ENCODE data around the gene CNMD.

CNMD gene

GRCh38 chr13:52739468-52740071, at the start of gene CNMD:
Gene CNMD (minus strand): TSS chr13:52739820. CDS start chr13:52739701, 119 bp downstream.
- DNase-seq (ENCODE audit: low read depth, low spot score), result no peak

DNA sequence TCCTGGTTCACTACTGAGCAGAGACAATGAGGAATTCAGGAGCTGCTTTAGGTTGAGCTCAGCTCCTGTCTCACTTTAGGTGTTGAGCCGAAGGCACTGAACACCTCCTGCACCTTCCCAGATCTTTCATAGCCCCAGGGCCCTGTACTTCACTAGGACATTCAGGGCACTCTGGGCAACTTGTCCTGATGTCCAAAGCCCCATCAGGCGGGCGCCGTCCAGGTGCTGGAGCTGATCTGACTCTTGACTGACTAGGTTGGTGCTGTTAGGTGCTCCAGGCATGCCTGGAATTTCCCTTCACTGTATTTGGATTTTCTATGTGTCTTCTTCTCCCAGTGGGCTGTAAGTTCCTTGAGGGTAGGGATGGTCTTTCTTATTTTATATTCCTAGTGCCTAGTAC, 48.4 kb upstream of the CNMD start:
- no peak for DNase-seq (ENCODE audit: low read depth, low spot score)

GRCh38 chr13:52787235-52787634, 47.6 kb upstream of the CNMD start:
- no peak for DNase-seq (ENCODE audit: low read depth, low spot score)

GRCh38 chr13:52786766-52787165, 47.1 kb upstream of the CNMD start:
- DNase-seq (ENCODE audit: low read depth, low spot score), result no peak

GRCh38 chr13:52785739-52786138, 46.1 kb upstream of the CNMD start:
- no peak for DNase-seq (ENCODE audit: low read depth, low spot score)

- no peak for DNase-seq (ENCODE audit: low read depth, low spot score)
Observed at GRCh38 chr13:52784591-52785340, 45.1 kb upstream of the CNMD start.

DNA sequence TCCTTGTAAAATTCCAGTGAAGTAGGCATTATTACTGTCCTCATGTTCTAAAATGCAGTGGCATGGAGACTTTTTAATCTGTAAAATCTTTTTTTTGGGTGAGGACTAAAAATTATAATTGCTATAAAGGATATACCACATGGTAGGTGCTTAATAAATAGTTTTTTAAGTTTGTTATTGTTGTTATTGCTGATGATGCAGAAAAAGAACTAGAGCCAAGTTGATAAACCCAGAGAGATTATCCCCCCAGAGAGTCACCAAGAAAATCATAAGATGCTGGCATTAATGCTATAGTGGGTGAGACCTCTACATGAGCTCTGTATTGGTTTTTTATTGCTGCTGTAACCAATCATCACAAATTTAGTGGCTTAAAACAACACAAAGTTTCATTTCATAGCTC, 44.3 kb upstream of the CNMD start:
- DNase-seq (ENCODE audit: low read depth, low spot score), result no peak

- no peak for DNase-seq (ENCODE audit: low read depth, low spot score)
Observed at GRCh38 chr13:52782471-52783448, 43.1 kb upstream of the CNMD start.

GRCh38 chr13:52780611-52781010, 41.0 kb upstream of the CNMD start:
- DNase-seq (ENCODE audit: low read depth, low spot score), result no peak

GRCh38 chr13:52780092-52780491, 40.5 kb upstream of the CNMD start:
- no peak for DNase-seq (ENCODE audit: low read depth, low spot score)

GRCh38 chr13:52779103-52779502, 39.5 kb upstream of the CNMD start:
- DNase-seq (ENCODE audit: low read depth, low spot score), result no peak

- no peak for DNase-seq (ENCODE audit: low read depth, low spot score)
Observed at GRCh38 chr13:52776726-52777125, 37.1 kb upstream of the CNMD start.

- DNase-seq (ENCODE audit: low read depth, low spot score), result no peak
Observed at GRCh38 chr13:52775511-52775910, 35.9 kb upstream of the CNMD start.

DNA sequence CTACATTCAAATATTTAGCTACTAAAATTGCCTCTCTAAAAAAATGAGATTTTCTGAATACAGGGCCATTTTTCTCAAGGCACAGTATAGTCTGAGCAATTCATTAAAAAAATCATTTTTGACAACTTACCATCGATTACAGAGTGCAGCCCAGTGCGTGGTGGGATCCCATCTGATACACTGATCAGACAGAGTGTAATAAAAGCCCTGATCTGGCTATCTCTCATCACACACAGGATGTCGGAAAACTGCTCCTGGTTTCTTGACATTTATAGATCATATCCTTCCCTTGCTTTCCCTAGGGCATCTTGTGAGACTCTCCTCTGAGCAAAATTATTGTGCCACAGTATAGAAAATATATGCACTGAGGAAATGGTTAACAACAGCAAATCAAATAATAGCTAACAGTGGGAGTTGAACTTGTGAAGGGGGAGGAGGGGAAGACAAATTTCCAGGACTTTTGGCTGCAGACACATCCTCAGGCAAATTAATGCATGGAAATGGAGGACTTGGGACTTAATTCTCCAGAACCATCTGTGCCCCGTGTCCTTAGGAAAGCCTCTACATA, 28.4 kb upstream of the CNMD start:
- DNase-seq (ENCODE audit: low read depth, low spot score), result no peak

- DNase-seq (ENCODE audit: low read depth, low spot score), result no peak
Observed at GRCh38 chr13:52765611-52766390, 26.2 kb upstream of the CNMD start.

- no peak for DNase-seq (ENCODE audit: low read depth, low spot score)
Observed at GRCh38 chr13:52760077-52760476, 20.5 kb upstream of the CNMD start.

DNA sequence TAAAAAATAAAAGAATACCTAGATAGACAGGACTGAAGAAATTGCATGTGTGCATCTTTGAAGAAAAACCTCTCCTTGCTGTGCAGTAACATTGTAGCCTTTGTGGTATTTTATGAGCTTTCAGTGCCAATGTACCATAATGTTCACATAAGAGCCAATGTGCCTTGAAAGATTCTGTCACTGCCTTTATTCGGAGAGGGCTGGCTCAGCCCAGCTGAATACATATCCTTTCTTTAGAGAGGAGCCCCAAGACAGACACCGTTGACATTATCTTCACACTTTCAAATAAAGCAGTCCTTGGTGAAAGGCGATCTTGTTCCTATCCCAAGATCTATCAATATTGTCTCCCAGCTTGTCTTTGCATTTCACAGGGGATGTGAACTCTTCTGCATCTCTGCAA, 18.5 kb upstream of the CNMD start:
- no peak for DNase-seq (ENCODE audit: low read depth, low spot score)

- no peak for DNase-seq (ENCODE audit: low read depth, low spot score)
Observed at GRCh38 chr13:52751196-52751595, 11.6 kb upstream of the CNMD start.

DNA sequence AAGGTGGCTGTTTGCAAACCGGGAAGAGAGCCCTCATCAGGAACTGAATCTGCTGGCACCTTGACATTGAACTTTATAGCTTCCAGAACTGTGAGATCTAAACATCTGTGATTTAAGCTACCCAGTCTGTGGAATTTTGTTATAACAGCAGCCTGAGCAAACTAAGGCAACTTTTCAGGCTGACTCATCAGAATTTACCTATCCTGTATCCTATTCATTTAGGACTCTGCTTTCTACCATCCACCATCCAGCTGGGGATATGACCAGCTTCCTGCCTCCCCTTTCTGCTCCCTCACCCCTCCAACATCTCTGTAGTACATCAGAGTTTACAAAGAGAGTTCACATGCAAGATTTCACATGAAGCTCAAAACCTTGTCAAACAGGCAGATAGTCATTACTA, 11.1 kb upstream of the CNMD start:
- no peak for DNase-seq (ENCODE audit: low read depth, low spot score)

DNA sequence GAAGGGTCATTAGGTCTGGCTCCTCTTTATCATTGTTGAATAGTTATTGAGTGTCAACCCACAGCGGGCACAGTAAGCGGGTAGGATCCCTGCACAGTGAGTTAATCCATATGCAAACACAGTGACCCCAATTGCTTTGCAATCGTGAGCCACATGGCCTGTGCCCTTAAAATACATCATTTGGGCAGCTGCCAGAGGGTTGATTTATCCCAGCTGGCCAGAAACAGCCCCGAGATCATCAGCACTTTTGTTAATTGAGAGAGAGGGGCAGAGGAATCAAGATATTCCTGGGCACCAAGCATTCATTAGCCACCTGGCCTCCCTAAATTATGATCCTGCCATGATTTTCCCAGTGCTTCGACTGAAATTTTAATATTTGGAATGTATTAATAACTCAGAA, 9.8 kb upstream of the CNMD start:
- DNase-seq (ENCODE audit: low read depth, low spot score), result no peak

DNA sequence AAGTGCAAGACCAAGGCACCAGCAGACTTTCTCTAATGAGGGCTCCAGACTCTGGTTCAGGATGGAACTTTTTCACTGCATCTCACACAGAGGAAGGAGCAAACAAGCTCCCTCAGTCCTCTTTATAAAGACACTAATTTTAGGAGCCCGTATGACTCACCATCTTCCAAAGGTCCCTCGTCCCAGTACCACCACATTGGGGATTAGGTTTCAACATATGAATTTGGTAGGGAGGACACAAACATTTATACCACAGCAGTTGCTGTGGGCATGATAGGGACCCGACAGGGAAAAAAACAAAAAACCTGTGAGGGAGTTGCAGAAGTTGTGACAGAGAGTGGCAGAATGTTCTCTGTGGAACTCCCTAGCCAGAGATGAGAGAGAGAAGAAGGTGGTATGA, 6.5 kb upstream of the CNMD start:
- DNase-seq (ENCODE audit: low read depth, low spot score), result no peak
